ENCODE results near the gene APOBEC2. TPM values are rescaled to one million over a fixed set of nuclear protein-coding genes. Genes with fewer than 3 reads are reported as not detected.
A peak's percentile ranks its signal among the peaks of the same experiment; 100 is the strongest.

The APOBEC2 gene
- total and polyA plus RNA-seq, 2 of the 13 experiments (the other 11 are each of a cell fraction or from before 2014, with no cell fraction given): 0.09 TPM; not detected in 1

- TF ChIP-seq PAXIP1 (CRISPR knock-in tag; conservative IDR thresholded peaks at IDR 0.05) (peak; percentile 97), ZNF770 (CRISPR knock-in tag; IDR thresholded peaks at IDR 0.05) (peak; percentile 46; the same call in 1 of the 2 replicates), ZSCAN31 (CRISPR knock-in tag; IDR thresholded peaks at IDR 0.05; ENCODE audit: low read depth) (peak; percentile 79), HOMEZ (CRISPR knock-in tag; IDR thresholded peaks at IDR 0.05; ENCODE audit: low read depth) (peak; percentile 94), ESRRA (CRISPR knock-in tag; IDR thresholded peaks at IDR 0.05; ENCODE audit: low read depth) (peak; percentile 77; the same call in 1 of the 2 replicates), IKZF5 (CRISPR knock-in tag; IDR thresholded peaks at IDR 0.05) (peak; percentile 92), ISL2 (CRISPR knock-in tag; IDR thresholded peaks at IDR 0.05) (peak; percentile 48; the same call in 1 of the 2 replicates), SOX5 (CRISPR knock-in tag; IDR thresholded peaks at IDR 0.05; ENCODE audit: borderline replicate concordance) (peak; percentile 84; the same call in 1 of the 2 replicates), HNF4A (CRISPR knock-in tag; IDR thresholded peaks at IDR 0.05) (peak; percentile 86), CEBPG (CRISPR knock-in tag; IDR thresholded peaks at IDR 0.05) (peak; percentile 25; the same call in 1 of the 2 replicates), TCF12 (IDR thresholded peaks at IDR 0.05) (no peak), TCF12 (CRISPR knock-in tag; IDR thresholded peaks at IDR 0.05) (peak; percentile 86; the same call in 1 of the 2 replicates), PHF8 (CRISPR knock-in tag; IDR thresholded peaks at IDR 0.05) (peak; percentile 56), ZNF12 (CRISPR knock-in tag; IDR thresholded peaks at IDR 0.05) (no peak), HMGA1 (CRISPR knock-in tag; conservative IDR thresholded peaks at IDR 0.05) (no peak)
These were observed 12.7 kb upstream of the APOBEC2 start (continued) for GRCh38 chr6:41040101-41040939.
